ENCODE measurements around the gene SAMD3. TPM values are rescaled to one million over a fixed set of nuclear protein-coding genes. Genes with fewer than 3 reads are reported as not detected.

Gene SAMD3
- total RNA-seq, 1 experiment from 2014 or later, result 1.5 TPM

- no peaks in the 10 kb centered on the region for H3K36me3 Mint-ChIP-seq (ENCODE audit: insufficient read depth, unreplicated experiment)
- DNase-seq, result no peak
- H3K4me3 ChIP-seq (ENCODE audit: low read depth, low read length), result no peak overlapping the region
- H3K27ac Mint-ChIP-seq (ENCODE audit: unreplicated experiment), result no peak overlapping the region
- H3K27me3 Mint-ChIP-seq (ENCODE audit: insufficient read depth, unreplicated experiment), result no peaks in the 10 kb centered on the region
- ChIA-PET POLR2A (no interaction called here), CTCF (no interaction called here)
- H3K36me3 ChIP-seq (ENCODE audit: control insufficient read depth, insufficient read depth, low read length), result no peaks in the 10 kb centered on the region
- no peaks in the 10 kb centered on the region for H3K27me3 ChIP-seq (replicated peaks; ENCODE audit: control insufficient read depth, insufficient read depth, low read length)
- intact Hi-C loops (cut with micrococcal nuclease; ENCODE audit: unreplicated experiment), result no loop called here
- H3K4me3 Mint-ChIP-seq (ENCODE audit: unreplicated experiment), result no peak overlapping the region
- H3K9me3 ChIP-seq, result no peaks in the 10 kb centered on the region
- no peak for TF ChIP-seq CTCF (IDR thresholded peaks at IDR 0.05; ENCODE audit: insufficient read depth in 1 of 2, low read depth in 1 of 2, low read length in 1 of 2, severe bottlenecking in 1 of 2, unreplicated experiment in 1 of 2)
- H3K4me1 Mint-ChIP-seq (ENCODE audit: low read depth, unreplicated experiment), result no peaks in the 10 kb centered on the region
- H3K4me1 ChIP-seq, result no peaks in the 10 kb centered on the region
- no TSS peak for BruUV-seq (replicated peaks)
- H3K9me3 Mint-ChIP-seq (ENCODE audit: unreplicated experiment), result peaks cover 17% of the 10 kb centered on the region
These were observed 33.0 kb downstream of the SAMD3 start for GRCh38 chr6:130189531-130190397.

GRCh38 chr6:130188207-130188899 is 34.4 kb downstream of the SAMD3 start:
- H3K36me3 Mint-ChIP-seq (ENCODE audit: insufficient read depth, unreplicated experiment), result no peaks in the 10 kb centered on the region
- BruUV-seq (replicated peaks), result no TSS peak

More at GRCh38 chr6:130188207-130188899, 34.4 kb downstream of the SAMD3 start:
- H3K9me3 Mint-ChIP-seq (ENCODE audit: unreplicated experiment), result peaks cover 6% of the 10 kb centered on the region
- H3K36me3 ChIP-seq (ENCODE audit: control insufficient read depth, insufficient read depth, low read length), result no peaks in the 10 kb centered on the region
- no peaks in the 10 kb centered on the region for H3K9me3 ChIP-seq
- no peak overlapping the region for H3K4me3 Mint-ChIP-seq (ENCODE audit: unreplicated experiment)
- H3K4me1 Mint-ChIP-seq (ENCODE audit: low read depth, unreplicated experiment), result no peaks in the 10 kb centered on the region
- intact Hi-C loops (cut with micrococcal nuclease; ENCODE audit: unreplicated experiment), result no loop called here
- H3K27ac Mint-ChIP-seq (ENCODE audit: unreplicated experiment), result no peak overlapping the region
- CTCF ChIA-PET, result no interaction called here
- H3K4me3 ChIP-seq (ENCODE audit: low read depth, low read length), result no peak overlapping the region
- no peaks in the 10 kb centered on the region for H3K4me1 ChIP-seq
- TF ChIP-seq CTCF (IDR thresholded peaks at IDR 0.05; ENCODE audit: insufficient read depth in 1 of 2, low read depth in 1 of 2, low read length in 1 of 2, severe bottlenecking in 1 of 2, unreplicated experiment in 1 of 2), result no peak
- DNase-seq, result no peak
- POLR2A ChIA-PET, result no interaction called here
- no peaks in the 10 kb centered on the region for H3K27me3 Mint-ChIP-seq (ENCODE audit: insufficient read depth, unreplicated experiment)
- no peaks in the 10 kb centered on the region for H3K27me3 ChIP-seq (replicated peaks; ENCODE audit: control insufficient read depth, insufficient read depth, low read length)
